ENCODE data around the gene SHISAL1.
"Not testable (repeated sequence)": the region's sequence is repeated elsewhere in the genome, so short reads cannot be mapped to it uniquely, and the experiment has no call there.

SHISAL1 gene

DNA sequence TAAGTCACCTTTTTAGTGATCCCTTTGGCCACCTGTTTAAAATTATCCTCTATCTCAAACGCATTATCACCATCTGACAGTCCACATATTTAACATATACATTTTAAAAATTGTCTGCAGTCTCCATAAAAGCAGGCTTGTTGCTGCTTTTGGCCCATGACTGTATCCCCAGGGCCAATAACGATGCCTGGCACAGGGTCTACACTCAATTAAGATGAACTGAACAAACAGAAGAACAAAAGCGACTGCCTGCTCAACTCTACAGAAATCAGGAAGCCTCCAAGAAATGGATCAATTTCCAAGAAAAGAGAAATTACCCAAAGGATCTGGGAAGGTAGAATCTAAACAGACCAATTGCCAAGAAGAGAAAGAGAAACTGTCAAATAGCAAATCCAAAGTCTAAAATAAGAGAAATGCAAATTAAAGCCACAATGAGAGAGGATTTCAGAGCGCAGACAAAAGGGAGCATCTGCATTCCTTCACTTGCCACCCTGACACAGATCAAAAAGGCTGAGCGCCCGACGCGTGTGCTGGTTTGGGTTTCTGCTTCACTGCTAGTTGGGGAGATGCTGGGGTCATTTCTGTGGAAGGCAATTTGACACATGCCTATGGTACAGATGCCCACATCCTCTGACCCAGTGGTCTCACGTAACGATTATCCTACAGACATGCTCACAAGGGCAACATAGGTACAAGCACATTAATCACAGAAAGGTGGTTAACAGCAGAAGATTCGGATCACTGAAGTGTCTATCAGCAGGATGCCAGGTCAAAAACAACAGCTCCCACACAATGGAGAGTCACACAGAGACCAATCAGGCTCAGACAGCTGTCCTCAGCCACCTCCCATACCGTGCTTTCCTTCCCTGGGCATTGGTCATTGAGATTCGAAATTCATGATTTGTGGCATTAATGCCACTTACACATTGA, 55.9 kb downstream of the SHISAL1 start:
- no peak for DNase-seq

DNA sequence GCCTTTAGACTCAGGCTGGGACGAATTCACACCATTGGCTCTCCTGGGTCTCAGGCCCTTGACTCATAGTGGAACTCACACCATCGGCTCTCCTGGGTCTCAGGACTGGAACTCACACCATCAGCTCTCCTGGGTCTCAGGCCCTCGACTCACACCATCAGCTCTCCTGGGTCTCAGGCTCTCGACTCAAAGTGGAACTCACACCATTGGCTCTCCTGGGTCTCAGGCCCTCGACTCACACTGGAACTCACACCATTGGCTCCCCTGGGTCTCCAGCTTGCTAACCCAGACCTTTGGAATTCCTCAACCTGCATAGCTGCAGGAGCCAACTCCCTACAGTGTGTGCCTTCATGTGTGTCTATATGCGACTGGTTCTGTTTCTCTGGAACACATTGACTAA, 56.7 kb downstream of the SHISAL1 start:
- DNase-seq, result no peak

GRCh38 chr22:44254811-44255210, 57.9 kb downstream of the SHISAL1 start:
- DNase-seq, result no peak

DNA sequence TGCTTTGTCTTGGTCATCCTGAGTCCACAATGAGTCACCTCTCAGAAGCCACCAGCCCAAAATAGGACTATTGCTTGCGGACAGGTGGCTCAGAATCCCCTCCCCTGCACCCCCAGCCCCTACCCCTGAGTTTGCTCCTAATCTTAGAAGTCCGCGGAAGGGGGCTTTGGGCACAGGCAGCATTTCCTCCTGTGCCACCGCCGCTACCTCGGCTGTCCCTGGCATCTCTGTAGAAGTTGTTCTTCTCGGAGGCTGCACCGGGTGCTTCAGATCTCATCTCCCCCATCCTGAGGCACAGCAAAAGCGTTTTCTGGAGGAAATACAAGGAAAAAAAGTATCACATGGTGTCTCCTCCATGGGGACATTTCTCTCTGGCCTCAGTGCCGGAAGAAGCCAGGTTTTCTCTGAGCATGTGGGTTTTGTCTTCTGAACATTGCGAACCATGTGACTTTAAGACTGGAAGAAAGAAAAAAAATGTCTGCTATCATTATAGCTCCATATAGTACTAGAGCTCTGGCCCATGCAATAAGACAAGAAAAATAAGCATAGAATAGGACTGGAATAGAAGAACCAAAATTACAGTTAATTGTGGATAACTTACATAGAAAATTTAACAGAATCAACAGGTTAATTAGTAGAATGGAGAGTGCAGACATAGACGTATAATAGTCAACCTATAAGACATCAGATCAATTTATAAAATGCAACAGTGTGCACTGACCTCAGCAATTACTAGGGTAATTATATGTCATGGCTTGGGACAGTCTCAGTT, 63.2 kb downstream of the SHISAL1 start:
- no peak for DNase-seq

- no peak for DNase-seq
Measured at GRCh38 chr22:44248926-44249325, 63.8 kb downstream of the SHISAL1 start.

DNA sequence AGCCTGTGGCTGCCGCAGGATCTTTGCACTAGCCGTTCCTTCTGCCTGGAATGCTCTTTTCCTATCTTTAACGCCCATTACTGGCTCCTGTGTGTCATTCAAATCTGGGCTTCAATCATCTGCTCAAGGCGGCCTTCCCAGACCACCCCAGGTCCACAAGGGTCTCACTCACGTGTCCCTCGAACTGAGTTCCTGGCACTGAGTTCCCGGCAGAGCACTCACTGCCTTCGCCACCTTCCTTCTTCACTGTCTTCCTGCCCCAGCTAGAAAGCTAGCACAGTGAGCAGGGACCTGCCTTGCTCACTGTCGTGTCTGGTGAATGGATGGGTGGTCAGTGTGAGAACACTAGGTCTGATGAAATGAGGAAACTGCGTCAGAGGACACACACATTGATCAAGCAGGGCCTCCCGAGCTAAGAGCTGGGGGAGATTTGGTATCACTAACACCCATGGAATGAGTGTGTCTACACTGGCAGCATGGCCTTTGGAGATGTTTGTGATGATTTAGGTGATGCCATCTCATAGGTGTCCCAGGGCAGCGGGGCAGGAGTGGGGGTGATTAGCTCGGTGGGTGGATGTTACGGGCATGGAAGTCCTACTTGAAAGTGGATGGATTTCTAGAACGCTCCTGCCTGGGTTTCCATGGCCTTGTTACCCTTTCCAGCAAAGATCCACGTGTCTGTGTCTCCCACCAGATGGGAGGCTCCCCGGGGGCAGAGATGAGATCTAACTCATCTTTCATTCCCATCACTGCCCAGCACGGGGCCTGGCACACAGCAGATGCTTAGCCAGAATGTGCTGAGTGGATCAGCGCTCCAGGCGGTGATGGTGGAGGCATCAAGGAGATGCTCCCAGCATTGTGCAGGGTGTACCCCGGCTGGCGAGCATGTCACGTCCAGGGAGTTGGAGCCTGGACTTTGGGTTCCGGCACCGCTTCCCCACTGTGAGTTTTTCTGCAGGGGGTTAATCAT, 64.5 kb downstream of the SHISAL1 start:
- DNase-seq, result no peak

DNA sequence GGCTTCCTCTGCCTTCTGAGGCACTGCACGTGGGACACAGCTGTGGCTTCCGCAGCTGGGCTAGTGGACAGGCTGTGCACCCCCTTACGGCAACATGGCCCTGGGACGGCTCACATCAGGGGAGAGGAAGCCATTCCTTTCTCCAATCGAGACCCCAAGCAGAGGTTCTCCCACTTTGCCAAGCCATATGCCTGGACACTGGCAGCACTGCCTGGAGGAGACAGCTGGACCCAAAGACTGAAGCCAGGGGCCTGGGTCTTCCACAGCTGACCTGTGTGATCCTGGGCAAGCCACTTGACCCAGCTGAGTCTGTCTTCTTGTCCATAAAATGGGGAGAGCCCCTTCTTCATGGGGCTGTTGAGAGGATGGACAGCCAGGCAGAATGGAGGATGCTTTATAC, 65.4 kb downstream of the SHISAL1 start:
- DNase-seq, result no peak

- DNase-seq, result no peak
Measured at GRCh38 chr22:44246615-44247326, 66.0 kb downstream of the SHISAL1 start.

DNA sequence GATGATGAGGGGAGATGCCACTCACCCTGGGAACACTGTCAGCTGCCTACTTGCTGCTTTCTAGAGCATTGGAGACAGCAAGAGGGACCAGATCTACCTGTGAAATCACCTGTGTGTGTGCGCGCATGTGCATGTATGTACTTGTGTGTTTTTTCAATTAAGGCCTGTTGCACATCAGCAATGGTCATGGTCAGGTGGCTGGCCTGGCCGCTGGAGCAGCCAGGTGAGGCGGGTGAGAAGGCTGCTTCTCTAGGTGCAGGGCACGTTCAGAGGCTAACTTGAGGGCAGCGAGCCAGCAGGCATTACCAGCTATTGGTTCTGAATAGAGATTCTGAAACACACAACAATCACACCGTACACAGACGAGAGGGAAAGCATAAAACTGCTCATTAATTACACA, 66.9 kb downstream of the SHISAL1 start:
- no peak for DNase-seq

DNA sequence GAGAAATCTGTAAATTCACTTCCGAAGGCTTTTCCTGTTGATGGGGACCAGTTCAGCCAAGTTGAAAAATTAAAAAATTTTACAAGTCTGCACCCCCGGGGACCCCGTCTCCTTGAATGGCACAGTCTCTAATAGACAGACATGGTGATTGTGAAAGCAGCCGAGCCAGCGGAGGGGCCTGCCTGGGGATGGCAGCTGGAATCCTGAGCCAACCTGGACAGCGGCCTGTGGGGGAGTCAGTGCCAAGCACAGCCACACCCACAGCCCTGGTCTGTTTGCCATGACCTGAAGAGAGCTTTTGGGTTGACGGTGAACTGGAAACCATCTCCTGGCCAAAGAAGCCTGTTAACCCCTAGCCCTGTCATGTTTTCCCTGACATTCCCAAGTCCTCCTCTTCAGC, 67.3 kb downstream of the SHISAL1 start:
- no peak for DNase-seq

DNA sequence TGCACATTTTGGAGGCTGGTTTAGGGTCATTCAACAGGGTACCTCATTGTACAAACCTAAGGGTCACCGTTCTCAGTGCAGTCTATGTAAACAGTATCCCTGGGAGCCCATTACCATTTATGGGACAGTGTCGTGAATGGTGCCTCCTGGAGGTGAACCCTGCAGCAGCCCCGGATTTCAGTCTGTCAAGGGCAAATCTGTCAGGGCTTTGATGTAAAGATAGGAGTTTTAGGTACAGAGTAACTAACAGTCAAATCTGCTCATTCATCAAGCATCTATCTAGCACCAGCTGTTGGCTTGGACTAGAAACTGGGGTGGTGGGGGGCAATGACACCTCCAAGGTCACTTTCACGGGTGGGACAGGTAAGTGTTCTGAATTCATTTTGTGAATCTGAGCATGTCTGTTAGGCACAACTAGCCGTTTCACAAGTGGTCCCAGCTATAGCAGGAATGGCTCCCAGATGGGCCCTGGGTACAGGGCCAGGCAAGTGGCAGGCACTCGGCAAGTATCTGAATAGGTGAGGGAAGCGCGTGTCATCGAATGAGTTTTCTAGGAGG, 68.4 kb downstream of the SHISAL1 start:
- no peak for DNase-seq

DNA sequence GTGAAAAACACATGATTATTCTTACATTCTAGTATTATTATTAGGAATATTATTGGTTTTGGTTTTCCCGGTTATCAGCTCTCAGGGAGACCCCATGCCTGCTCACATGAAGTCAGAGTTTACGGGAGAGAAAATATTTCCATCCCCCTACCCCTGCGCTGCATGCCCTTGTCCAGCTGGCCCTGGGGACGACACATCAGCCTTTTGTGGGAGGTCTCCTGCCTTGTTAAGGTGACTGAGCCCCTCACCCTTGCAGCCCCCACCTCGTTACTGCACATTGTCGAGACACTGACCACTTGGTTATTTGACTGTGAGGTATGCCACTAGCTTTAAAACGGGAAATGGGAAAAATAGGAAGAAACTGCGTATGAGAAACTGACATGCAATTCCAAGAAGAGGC, 69.0 kb downstream of the SHISAL1 start:
- DNase-seq, result no peak

DNA sequence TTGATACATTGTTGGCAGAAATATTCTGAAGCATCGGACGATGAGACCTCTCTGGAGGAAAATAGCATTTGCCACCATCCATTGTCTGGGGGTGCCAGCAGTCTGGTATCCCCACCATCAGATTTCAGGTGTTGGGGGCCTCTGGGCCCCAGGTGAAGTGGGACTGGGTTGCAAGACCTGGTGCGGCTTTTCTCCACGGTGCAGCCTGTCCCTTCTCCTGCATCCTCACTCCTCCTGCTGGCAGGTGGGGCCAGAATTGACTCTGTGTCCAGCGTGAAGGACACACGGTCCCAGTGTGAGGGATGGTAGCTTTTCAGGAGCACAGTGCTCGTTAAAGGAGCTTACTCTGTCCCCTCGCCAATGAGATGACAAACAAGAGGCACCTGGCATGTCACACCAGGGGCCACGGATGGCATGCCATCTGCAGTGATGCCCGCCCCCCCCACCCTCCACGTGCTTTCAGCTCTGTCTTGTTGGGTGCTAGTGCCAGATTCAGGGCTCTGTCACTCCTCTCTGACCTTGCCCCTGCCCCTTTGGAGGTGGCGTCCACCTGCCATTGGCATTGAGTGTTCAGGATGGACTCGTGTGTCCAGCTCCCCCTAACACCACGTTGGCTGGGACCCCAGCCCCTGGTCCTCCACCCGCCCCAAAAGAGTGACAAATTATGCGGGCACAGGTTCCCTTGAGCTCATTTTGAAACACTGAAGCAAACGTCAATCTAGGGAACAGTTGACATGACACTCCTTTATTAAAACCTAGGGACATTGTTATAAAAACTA, 69.6 kb downstream of the SHISAL1 start:
- DNase-seq, result no peak

DNA sequence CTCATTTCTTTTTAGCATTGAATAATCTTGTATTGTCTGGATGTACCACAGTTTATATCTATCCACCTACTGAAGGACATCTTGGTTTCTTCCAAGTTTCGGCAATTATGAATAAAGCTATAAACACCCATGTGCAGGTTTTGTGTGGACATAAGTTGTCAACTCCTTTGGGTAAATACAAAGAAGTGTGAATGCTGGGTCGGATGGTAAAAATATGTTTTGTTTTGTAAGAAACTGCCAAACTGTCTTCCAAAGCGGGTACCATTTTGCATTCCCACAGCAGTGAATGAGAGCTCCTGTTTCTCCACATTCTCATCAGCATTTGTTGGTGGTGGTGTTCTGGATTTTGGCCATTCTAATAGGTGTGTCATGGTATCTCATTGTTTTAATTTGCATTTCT, 71.6 kb downstream of the SHISAL1 start:
- DNase-seq, result not testable (repeated sequence)

DNA sequence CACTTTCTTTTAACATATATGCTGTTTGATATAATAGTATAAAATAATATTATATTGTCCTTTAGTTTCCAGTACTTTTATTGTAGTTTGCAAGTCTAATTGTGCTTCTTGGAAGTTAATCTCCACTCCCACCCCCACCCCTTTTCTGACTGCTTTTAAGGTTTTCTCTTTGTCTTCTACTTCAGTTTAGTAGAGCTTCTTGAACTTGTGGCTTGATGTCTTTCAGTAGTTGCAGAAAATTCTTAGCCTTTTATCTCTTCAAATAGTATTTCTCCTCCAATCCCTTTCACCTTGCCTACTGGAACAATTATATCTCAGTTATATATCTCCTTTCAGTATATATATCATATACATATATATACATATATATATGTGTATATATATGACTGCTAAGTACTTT, 75.5 kb downstream of the SHISAL1 start:
- DNase-seq, result no peak

DNA sequence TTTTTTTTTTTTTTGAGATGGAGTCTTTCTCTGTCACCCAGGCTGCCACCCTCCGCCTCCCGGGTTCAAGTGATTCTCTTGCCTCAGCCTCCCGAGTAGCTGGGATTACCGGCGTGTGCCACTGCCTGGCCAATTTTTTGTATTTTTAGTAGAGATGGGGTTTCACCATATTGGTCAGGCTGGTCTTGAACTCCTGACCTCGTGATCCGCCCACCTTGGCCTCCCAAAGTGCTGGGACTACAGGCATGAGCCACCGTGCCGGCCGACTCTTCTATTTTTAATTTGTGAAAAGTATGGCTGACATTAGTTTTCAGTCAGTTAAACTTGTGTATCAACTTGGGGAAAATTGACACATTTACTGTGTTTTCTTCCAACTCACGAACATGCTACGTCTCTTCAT, 78.4 kb downstream of the SHISAL1 start:
- not testable (repeated sequence) for DNase-seq

GRCh38 chr22:44231233-44231632, 81.5 kb downstream of the SHISAL1 start:
- no peak for DNase-seq

GRCh38 chr22:44229809-44230208, 82.9 kb downstream of the SHISAL1 start:
- DNase-seq, result no peak

DNA sequence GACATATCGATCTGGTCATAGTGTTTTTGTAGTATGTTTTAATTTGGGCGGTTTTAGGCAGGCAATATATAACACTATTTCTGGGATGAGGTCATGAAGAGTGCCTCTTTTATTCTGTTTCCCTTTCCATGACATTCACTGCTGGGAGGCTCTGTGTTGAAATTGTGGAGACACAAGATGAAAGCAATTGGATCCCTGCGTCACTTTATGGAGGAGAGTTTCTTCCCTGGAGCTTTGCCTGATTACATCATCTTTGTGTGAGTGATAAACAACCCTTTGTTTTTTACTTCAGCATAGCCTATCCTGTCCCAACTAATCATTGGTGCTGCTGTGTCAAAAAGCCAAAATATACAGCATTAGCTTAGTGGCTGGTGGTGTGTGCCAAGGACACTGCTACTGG, 83.4 kb downstream of the SHISAL1 start:
- DNase-seq, result no peak

GRCh38 chr22:44225812-44226211, 86.9 kb downstream of the SHISAL1 start:
- DNase-seq, result no peak

DNA sequence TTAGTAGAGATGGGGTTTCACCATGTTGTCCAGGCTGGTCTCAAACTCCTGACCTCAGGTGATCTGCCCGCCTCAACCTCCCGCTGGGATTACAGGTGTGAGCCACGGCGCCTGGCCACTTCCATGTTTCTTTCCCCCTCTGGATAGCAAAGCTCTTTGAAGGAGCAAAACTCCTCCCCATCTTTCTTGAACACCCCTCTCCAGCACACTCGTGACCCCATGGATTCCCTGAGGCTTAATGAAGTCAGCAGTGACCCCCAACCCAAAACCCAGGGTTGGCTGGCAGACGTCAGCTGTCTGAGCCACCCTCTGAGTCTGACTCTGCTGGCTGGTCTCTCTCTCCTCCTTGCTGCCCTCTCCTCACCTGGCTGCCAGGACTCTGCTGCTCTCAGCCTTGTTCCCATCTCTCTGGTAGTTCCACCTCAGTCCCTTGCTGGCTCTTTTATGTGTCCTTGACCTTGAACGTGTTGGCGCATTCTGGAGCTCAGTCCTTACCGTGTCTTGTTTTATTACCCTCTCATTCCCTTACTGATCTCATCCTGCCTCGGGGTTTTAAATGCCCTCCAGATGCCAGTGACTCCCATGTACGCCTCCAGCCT, 87.6 kb downstream of the SHISAL1 start:
- DNase-seq, result no peak
